Neural cell (in vitro differentiated cells): ENCODE measurements around the gene TM9SF2. TPM values are rescaled to one million over a fixed set of nuclear protein-coding genes. Genes with fewer than 3 reads are reported as not detected.

Experiments used
- H2AFZ ChIP-seq: fragments of 200-600, 300-800 bp; sonication (generic), shearing (Covaris generic); 2 replicates; pipeline ENCODE4 v1.6.0; 2014; ENCODE audit warnings: low read depth, mild to moderate bottlenecking, antibody characterized with exemption, low read length, moderate library complexity
- H3F3A ChIP-seq: fragments of 200-600 bp; shearing (Covaris generic); 2 replicates; pipeline ENCODE4 v1.6.1; 2016; ENCODE audit warnings: mild to moderate bottlenecking, moderate library complexity, mixed read lengths, antibody characterized with exemption, low read length; ENCODE audit not compliant: insufficient read depth, poor library complexity, severe bottlenecking
- H3K27ac ChIP-seq: fragments of 200-600, 300-800 bp; sonication (generic), shearing (Covaris generic); 2 replicates; pipeline ENCODE4 v1.5.1; 2014; ENCODE audit warnings: mild to moderate bottlenecking, low read length, moderate library complexity
- H3K27me3 ChIP-seq: fragments of 300-800, 200-600 bp; sonication (generic), shearing (Covaris generic); 2 replicates; pipeline ENCODE4 v1.6.0; 2014; ENCODE audit warnings: mild to moderate bottlenecking, low read depth, low read length, moderate library complexity; ENCODE audit not compliant: insufficient read depth
- H3K36me3 ChIP-seq: fragments of 300-800, 200-600 bp; sonication (generic), shearing (Covaris generic); 2 replicates; pipeline ENCODE4 v1.5.1; 2014; ENCODE audit warnings: mild to moderate bottlenecking, antibody characterized with exemption, low read length, moderate library complexity; ENCODE audit not compliant: insufficient read depth
- H3K4me2 ChIP-seq: fragments of 300-800, 200-600 bp; sonication (generic), shearing (Covaris generic); 2 replicates; pipeline ENCODE4 v1.6.0; 2014; ENCODE audit warnings: mild to moderate bottlenecking, low read length
- H3K4me3 ChIP-seq: fragments of 300-800, 200-600 bp; sonication (generic), shearing (Covaris generic); 2 replicates; pipeline ENCODE4 v1.5.1; 2014; ENCODE audit warnings: mild to moderate bottlenecking, low read length, moderate library complexity
- H3K79me2 ChIP-seq: fragments of 200-600 bp; shearing (Covaris generic); replicated peaks from 2 replicates; pipeline ENCODE4 v1.6.0; 2014; ENCODE audit warnings: mild to moderate bottlenecking, low read length, moderate library complexity; ENCODE audit not compliant: insufficient read depth
- H3K9ac ChIP-seq: fragments of 300-800, 200-600 bp; sonication (generic), shearing (Covaris generic); 2 replicates; pipeline ENCODE4 v1.6.1; 2016; ENCODE audit warnings: mild to moderate bottlenecking, low read length, mixed read lengths
- H3K9me2 ChIP-seq: fragments of 200-600 bp; shearing (Covaris generic); 2 replicates; pipeline ENCODE4 v1.6.1; 2016; ENCODE audit warnings: mild to moderate bottlenecking, low read length, mixed read lengths; ENCODE audit not compliant: insufficient read depth
- H3K9me3 ChIP-seq: fragments of 200-600, 300-800 bp; sonication (generic), shearing (Covaris generic); 2 replicates; pipeline ENCODE4 v1.6.1; 2016; ENCODE audit warnings: mild to moderate bottlenecking, mixed run types, low read length, moderate library complexity, mixed read lengths
- H4K20me1 ChIP-seq: fragments of 200-600 bp; shearing (Covaris generic); 2 replicates; pipeline ENCODE4 v1.6.1; 2016; ENCODE audit warnings: mild to moderate bottlenecking, mixed run types; ENCODE audit not compliant: insufficient read depth
- EP300 ChIP-seq: fragments of 450-650 bp; conservative IDR thresholded peaks from 2 replicates; pipeline ENCODE4 v1.6.1; 2014; ENCODE audit warnings: antibody characterized with exemption, mild to moderate bottlenecking, moderate library complexity; ENCODE audit not compliant: poor library complexity, severe bottlenecking
- EZH2 ChIP-seq: fragments of 200-600, 300-800 bp; shearing (Covaris generic), sonication (generic); IDR thresholded peaks from 2 replicates; pipeline ENCODE4 v1.6.1; 2014; ENCODE audit warnings: antibody characterized with exemption, low read length, borderline replicate concordance, mild to moderate bottlenecking; ENCODE audit not compliant: insufficient read depth, poor library complexity, severe bottlenecking
- MXI1 ChIP-seq: fragments of 450-650 bp; conservative IDR thresholded peaks from 2 replicates; pipeline ENCODE4 v1.6.1; 2014; ENCODE audit warnings: antibody characterized with exemption, mild to moderate bottlenecking; ENCODE audit not compliant: poor library complexity, severe bottlenecking
- POLR2AphosphoS5 ChIP-seq: IDR thresholded peaks from 2 replicates; pipeline ENCODE4 v1.6.1; 2012
- RAD21 ChIP-seq: fragments of 450-650 bp; conservative IDR thresholded peaks from 2 replicates; pipeline ENCODE4 v1.6.1; 2014; ENCODE audit warnings: antibody characterized with exemption, mild to moderate bottlenecking, moderate library complexity
- SMC3 ChIP-seq: fragments of 450-650 bp; conservative IDR thresholded peaks from 2 replicates; pipeline ENCODE4 v1.6.1; 2014; ENCODE audit warnings: antibody characterized with exemption, mild to moderate bottlenecking, moderate library complexity; ENCODE audit not compliant: poor library complexity
- TAF1 ChIP-seq: IDR thresholded peaks from 2 replicates; pipeline ENCODE4 v1.6.1; 2012; ENCODE audit warnings: low read depth
- polyA plus RNA-seq: library from polyadenylated mRNA; depleted of rRNA; stranded (reverse); fragments of >200 nt; gene quantifications from 2 replicates; pipeline ENCODE4 v1.2.3, GENCODE V29; 2014
- TF ChIP-seq, protein P1 (sequence below): fragments of 450-650 bp; IDR thresholded peaks from 2 replicates; pipeline ENCODE4 v1.5.1; 2014; ENCODE audit warnings: antibody characterized with exemption, mild to moderate bottlenecking, moderate library complexity; ENCODE audit not compliant: poor library complexity, severe bottlenecking
- TF ChIP-seq, protein P2 (sequence below): IDR thresholded peaks from 2 replicates; pipeline ENCODE4 v1.6.1; 2012; ENCODE audit warnings: borderline replicate concordance

Gene TM9SF2
- polyA plus RNA-seq, 1 donor from 2014 or later: 128 TPM

GRCh38 chr13:99509479-99509878 lies 8.2 kb downstream of the TM9SF2 start:
- Histone ChIP-seq H3K27ac (no peak overlapping the region), H3K9me2 (no peaks in the 10 kb centered on the region), H3K9ac (no peak overlapping the region), H3K79me2 (peaks cover 84% of the 10 kb centered on the region), H3F3A (no peaks in the 10 kb centered on the region), H3K4me2 (no peak overlapping the region), H4K20me1 (peaks cover 5% of the 10 kb centered on the region), H3K4me3 (no peak overlapping the region), H2AFZ (no peak overlapping the region), H3K9me3 (peaks cover 11% of the 10 kb centered on the region), H3K27me3 (no peaks in the 10 kb centered on the region), H3K36me3 (peaks cover 8% of the 10 kb centered on the region)
- TF ChIP-seq, protein P1, sequence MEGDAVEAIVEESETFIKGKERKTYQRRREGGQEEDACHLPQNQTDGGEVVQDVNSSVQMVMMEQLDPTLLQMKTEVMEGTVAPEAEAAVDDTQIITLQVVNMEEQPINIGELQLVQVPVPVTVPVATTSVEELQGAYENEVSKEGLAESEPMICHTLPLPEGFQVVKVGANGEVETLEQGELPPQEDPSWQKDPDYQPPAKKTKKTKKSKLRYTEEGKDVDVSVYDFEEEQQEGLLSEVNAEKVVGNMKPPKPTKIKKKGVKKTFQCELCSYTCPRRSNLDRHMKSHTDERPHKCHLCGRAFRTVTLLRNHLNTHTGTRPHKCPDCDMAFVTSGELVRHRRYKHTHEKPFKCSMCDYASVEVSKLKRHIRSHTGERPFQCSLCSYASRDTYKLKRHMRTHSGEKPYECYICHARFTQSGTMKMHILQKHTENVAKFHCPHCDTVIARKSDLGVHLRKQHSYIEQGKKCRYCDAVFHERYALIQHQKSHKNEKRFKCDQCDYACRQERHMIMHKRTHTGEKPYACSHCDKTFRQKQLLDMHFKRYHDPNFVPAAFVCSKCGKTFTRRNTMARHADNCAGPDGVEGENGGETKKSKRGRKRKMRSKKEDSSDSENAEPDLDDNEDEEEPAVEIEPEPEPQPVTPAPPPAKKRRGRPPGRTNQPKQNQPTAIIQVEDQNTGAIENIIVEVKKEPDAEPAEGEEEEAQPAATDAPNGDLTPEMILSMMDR: no peak
- TF ChIP-seq, protein P2, sequence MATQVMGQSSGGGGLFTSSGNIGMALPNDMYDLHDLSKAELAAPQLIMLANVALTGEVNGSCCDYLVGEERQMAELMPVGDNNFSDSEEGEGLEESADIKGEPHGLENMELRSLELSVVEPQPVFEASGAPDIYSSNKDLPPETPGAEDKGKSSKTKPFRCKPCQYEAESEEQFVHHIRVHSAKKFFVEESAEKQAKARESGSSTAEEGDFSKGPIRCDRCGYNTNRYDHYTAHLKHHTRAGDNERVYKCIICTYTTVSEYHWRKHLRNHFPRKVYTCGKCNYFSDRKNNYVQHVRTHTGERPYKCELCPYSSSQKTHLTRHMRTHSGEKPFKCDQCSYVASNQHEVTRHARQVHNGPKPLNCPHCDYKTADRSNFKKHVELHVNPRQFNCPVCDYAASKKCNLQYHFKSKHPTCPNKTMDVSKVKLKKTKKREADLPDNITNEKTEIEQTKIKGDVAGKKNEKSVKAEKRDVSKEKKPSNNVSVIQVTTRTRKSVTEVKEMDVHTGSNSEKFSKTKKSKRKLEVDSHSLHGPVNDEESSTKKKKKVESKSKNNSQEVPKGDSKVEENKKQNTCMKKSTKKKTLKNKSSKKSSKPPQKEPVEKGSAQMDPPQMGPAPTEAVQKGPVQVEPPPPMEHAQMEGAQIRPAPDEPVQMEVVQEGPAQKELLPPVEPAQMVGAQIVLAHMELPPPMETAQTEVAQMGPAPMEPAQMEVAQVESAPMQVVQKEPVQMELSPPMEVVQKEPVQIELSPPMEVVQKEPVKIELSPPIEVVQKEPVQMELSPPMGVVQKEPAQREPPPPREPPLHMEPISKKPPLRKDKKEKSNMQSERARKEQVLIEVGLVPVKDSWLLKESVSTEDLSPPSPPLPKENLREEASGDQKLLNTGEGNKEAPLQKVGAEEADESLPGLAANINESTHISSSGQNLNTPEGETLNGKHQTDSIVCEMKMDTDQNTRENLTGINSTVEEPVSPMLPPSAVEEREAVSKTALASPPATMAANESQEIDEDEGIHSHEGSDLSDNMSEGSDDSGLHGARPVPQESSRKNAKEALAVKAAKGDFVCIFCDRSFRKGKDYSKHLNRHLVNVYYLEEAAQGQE: no peak
- no peak for TF ChIP-seq MXI1
- no peak for TF ChIP-seq EZH2
- no peak for TF ChIP-seq RAD21
- no peak for TF ChIP-seq POLR2AphosphoS5
- no peak for TF ChIP-seq EP300
- TF ChIP-seq SMC3: no peak
- TF ChIP-seq TAF1: no peak

DNA sequence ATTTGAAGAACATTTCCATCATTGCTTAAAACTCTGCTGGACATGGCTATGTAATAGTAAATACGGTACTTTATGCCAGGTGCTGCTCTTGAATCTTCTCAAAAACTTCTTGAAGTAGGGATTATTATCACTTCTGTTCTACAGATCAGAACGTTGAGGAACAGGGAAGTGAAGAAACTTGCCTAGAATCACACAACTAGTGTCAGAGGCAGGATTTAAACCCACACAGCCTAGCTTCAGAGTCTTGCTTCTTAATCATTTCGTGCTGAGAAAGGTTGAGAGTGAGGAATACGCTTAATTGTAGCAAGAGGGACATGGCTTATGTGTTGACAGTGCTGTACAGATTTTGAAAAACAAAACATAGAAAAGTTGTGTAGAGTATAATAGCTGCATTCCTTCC lies 13.5 kb downstream of the TM9SF2 start:
- H3K79me2 ChIP-seq: peaks cover 56% of the 10 kb centered on the region
- H2AFZ ChIP-seq: no peak overlapping the region
- no peak for TF ChIP-seq EP300
- TF ChIP-seq TAF1: no peak
- TF ChIP-seq POLR2AphosphoS5: no peak
- TF ChIP-seq, protein P2: no peak
- H3F3A ChIP-seq: no peaks in the 10 kb centered on the region
- no peak overlapping the region for H3K4me3 ChIP-seq
- H3K9me2 ChIP-seq: no peaks in the 10 kb centered on the region
- peaks cover 2% of the 10 kb centered on the region for H3K9me3 ChIP-seq
- no peaks in the 10 kb centered on the region for H3K36me3 ChIP-seq
- no peaks in the 10 kb centered on the region for H3K27me3 ChIP-seq
- peaks cover 5% of the 10 kb centered on the region for H4K20me1 ChIP-seq
- no peak overlapping the region for H3K4me2 ChIP-seq
- H3K9ac ChIP-seq: no peak overlapping the region
- no peak overlapping the region for H3K27ac ChIP-seq
